ENCODE results near the gene DSEL.

Gene DSEL

GRCh38 chr18:67500522-67501205 lies 15.9 kb downstream of the DSEL start:
- no peak for DNase-seq (ENCODE audit: low read depth in 3 of 3)

- DNase-seq (ENCODE audit: low read depth in 3 of 3), result no peak
Measured at GRCh38 chr18:67496469-67496868, 20.1 kb downstream of the DSEL start.

- DNase-seq (ENCODE audit: low read depth in 3 of 3), result no peak
Measured at GRCh38 chr18:67486534-67486933, 30.0 kb downstream of the DSEL start.

DNA sequence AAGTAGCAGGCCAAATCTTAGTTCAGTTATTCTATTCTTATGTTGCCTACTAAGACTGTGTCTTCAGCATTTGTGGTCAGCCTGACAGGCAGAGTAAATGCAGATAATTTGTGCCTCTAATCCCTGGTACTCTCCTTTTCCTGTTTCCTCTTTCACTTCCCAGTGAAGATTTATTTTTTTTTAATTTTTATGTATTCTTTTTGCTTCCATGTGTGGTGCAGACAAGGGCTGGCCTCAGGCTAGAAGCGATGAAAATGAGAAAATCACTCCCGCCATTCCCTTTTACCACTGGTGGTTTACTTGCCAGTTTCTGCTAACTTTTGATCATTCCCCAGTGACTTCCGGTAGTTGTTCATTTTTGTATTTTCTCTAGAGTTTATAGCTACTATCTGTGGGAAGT lies 30.9 kb downstream of the DSEL start:
- DNase-seq (ENCODE audit: low read depth in 3 of 3), result no peak

- DNase-seq (ENCODE audit: low read depth in 3 of 3), result no peak
Measured at GRCh38 chr18:67484458-67484857, 32.1 kb downstream of the DSEL start.

- DNase-seq (ENCODE audit: low read depth in 3 of 3), result no peak
Measured at GRCh38 chr18:67483952-67484351, 32.6 kb downstream of the DSEL start.

DNA sequence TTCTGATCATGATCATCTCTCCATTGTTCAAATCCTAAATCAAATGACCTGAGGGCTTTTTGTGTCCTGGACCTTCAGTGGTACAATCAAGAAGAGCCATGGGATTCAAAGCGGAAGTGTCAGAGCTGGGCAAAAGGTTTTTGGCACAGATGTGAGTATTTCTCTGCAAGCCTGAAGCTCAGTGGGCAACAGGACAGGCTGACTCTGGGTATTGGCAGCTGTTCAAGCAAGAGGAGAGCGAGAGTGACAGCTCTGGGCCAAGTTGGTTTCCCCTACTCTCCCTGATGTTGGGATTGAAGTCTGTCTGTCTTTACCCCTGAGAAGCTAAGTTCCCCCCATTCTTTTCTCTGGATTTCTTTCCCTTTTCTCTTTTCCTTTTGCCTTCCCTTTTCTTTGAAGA lies 33.3 kb downstream of the DSEL start:
- DNase-seq (ENCODE audit: low read depth in 3 of 3), result no peak

DNA sequence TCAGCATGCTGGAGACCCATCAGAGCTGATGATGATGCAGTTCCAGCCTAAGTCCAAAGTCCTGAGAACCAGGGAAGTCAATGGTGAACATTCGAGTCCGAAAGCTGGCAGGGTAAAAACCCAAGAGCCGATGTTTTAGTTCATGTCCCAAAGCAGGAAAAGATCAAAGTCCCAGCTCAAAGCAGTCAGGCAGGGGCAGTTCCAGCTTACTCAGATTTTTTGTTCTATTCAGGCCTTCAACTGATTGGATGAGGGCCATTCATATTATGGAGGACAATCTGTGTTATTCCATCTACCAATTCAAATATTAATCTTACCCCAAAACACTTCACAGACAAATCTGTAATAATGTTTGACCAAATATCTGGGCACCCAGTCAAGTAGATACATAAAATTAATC lies 38.3 kb downstream of the DSEL start:
- no peak for DNase-seq (ENCODE audit: low read depth in 3 of 3)

DNA sequence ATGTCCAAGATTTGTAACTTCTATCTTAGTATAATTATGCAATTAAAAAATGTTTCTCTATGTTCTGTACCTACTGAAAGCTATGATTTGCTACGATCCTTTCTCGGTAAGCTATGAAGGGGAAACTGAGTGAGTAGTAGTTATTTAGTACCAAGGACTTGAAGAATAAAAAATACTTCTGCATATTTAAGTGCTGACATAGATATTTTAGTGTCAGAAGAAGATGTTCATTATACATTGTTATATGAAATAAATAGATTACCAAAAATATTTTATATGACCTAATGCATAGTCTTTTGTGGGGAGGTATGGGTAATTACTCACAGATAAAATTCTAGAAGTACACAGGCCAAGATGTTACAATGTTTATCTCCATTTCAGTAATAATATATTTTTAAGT lies 39.0 kb downstream of the DSEL start:
- no peak for DNase-seq (ENCODE audit: low read depth in 3 of 3)

GRCh38 chr18:67476585-67476984 lies 39.9 kb downstream of the DSEL start:
- DNase-seq (ENCODE audit: low read depth in 3 of 3), result no peak

- DNase-seq (ENCODE audit: low read depth in 3 of 3), result no peak
Measured at GRCh38 chr18:67475673-67476072, 40.8 kb downstream of the DSEL start.

GRCh38 chr18:67468038-67468437 lies 48.5 kb downstream of the DSEL start:
- DNase-seq (ENCODE audit: low read depth in 3 of 3), result no peak

DNA sequence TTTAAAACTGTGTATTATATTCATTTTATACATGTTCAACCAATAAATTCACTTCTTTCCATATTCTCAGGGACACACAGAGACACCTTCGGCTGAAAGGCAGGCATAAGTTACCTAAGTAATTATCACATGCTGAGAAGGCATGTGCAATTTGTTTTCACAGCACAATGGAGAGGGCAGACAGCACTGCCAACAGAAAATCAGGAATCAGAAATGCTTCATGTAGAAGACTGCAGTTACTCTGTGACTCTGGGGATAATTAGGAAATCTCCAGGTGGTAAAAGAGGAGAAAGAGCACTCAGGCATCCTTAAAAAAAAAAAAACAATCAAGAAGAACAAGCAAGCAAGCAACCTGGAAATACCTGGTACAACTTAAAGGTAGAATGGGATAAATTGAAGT lies 49.3 kb downstream of the DSEL start:
- DNase-seq (ENCODE audit: low read depth in 3 of 3), result no peak

- no peak for DNase-seq (ENCODE audit: low read depth in 3 of 3)
Measured at GRCh38 chr18:67464499-67464898, 52.0 kb downstream of the DSEL start.

DNA sequence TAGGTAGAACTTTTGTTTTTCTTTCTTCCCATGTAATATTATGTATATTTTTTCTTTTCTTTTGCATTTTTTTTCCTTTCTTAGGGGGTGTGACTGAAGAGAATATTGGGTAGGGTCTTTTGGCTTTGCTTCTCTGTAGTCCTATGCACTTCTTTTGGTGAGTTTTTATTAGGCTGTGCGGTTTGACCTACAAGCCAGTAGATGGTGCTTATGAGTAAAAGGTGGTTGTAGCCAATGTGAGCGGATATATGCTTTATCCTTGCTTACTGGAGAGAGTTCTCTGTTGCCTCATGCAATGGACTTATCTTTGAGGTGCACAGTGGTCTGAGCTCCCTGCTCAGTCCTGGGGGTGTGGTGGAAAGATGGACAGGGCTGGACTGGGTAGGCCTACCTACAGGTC lies 52.7 kb downstream of the DSEL start:
- DNase-seq (ENCODE audit: low read depth in 3 of 3), result no peak

DNA sequence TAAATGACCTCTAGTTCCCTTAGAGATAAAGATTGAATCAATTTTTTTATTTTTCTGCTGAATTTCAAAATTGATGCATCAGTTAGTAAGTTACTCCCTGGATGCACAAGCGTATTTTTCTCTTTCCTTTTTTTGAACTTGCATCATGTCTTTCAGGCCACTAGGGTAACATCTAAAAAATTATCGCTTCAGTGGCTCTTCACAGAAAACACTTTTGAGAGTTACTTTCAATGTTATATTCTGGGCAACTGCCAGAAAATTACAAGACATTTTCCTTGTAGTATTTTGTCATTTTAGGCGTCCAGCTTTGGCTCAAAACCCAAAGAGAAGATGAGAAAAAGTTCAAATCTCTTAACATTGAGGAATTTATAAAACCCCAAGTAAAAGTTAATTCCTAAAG lies 59.8 kb downstream of the DSEL start:
- DNase-seq (ENCODE audit: low read depth in 3 of 3), result no peak
